T-helper 2 cell treated with Interferon-gamma antibody and Interleukin-4, amounts not matched to agents 5 μg/mL and 100 μg/mL, for 36 hours (primary cell): Measurements from ENCODE around the gene ABHD6.
"Not testable (repeated sequence)": the region's sequence is repeated elsewhere in the genome, so short reads cannot be mapped to it uniquely, and the experiment has no call there.

ENCODE experiments used
- DNase-seq: peaks from one replicate; pipeline ENCODE4 v3.0.0; 2021; ENCODE audit warnings: low spot score
- H3K27ac Mint-ChIP-seq: one replicate; pipeline ENCODE4 v1.8.0; 2021; ENCODE audit warnings: mild to moderate bottlenecking, mixed read lengths
- H3K27me3 Mint-ChIP-seq: one replicate; pipeline ENCODE4 v1.8.0; 2021; ENCODE audit warnings: low read depth, mixed read lengths
- H3K36me3 Mint-ChIP-seq: one replicate; pipeline ENCODE4 v1.8.0; 2021; ENCODE audit warnings: low read depth, mixed read lengths
- H3K4me1 Mint-ChIP-seq: one replicate; pipeline ENCODE4 v1.8.0; 2021; ENCODE audit warnings: low read depth, mixed read lengths
- H3K4me3 Mint-ChIP-seq: one replicate; pipeline ENCODE4 v1.8.0; 2022; ENCODE audit warnings: mild to moderate bottlenecking, moderate library complexity, mixed read lengths
- H3K9me3 Mint-ChIP-seq: one replicate; pipeline ENCODE4 v1.8.0; 2021; ENCODE audit warnings: mixed read lengths

The ABHD6 gene

DNA sequence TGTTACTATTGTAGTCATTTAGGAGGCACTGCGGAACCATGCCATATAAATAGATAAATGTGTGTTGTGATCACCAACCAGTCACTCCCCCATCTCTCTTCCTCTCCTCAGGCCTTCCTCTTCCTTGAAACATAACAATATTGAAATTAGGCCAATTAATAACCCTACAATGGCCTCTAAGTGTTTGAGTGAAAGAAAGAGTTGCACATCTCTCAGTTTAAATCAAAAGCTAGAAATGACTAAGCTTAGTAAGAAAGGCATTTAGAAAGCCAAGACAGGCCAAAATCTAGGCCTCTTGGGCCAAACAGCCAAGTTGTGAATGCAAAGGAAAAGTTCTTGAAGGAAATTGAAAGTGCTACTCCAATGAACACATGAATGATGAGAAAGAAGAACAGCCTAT lies 18.7 kb upstream of the ABHD6 start:
- Mint-ChIP-seq H3K27ac (no peak overlapping the region), H3K4me3 (no peak overlapping the region), H3K9me3 (no peaks in the 10 kb centered on the region), H3K4me1 (peaks cover 36% of the 10 kb centered on the region), H3K27me3 (no peaks in the 10 kb centered on the region), H3K36me3 (no peaks in the 10 kb centered on the region)
- no peak for DNase-seq

GRCh38 chr3:58222161-58222724 lies 15.3 kb upstream of the ABHD6 start:
- H3K27me3 Mint-ChIP-seq: peaks cover 6% of the 10 kb centered on the region
- H3K27ac Mint-ChIP-seq: no peak overlapping the region
- no peak overlapping the region for H3K4me3 Mint-ChIP-seq
- no peaks in the 10 kb centered on the region for H3K9me3 Mint-ChIP-seq
- DNase-seq: no peak
- no peaks in the 10 kb centered on the region for H3K36me3 Mint-ChIP-seq
- H3K4me1 Mint-ChIP-seq: peaks cover 21% of the 10 kb centered on the region

DNA sequence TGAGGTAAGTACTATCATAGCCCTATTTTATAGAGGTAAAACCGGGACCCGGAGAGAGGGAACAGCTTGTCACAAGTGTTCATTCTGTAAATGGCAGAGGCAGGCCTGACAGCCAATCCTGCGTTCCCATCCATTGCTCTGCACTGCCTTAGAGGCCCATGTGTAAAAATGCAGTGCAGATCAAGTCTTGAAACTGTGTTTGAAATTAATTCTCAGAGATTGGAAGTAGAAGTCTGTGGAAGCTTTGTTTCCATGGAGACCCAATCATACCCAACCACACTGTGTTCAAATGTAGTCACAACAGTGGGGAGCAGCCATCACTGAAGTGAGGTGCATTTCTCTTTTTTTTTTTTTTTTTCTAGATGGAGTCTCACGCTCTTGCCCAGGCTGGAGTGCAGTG lies 13.7 kb upstream of the ABHD6 start:
- DNase-seq: no peak
- Mint-ChIP-seq H3K27ac (no peak overlapping the region), H3K36me3 (no peaks in the 10 kb centered on the region), H3K4me1 (peaks cover 15% of the 10 kb centered on the region), H3K9me3 (no peaks in the 10 kb centered on the region), H3K27me3 (peaks cover 7% of the 10 kb centered on the region), H3K4me3 (no peak overlapping the region)

DNA sequence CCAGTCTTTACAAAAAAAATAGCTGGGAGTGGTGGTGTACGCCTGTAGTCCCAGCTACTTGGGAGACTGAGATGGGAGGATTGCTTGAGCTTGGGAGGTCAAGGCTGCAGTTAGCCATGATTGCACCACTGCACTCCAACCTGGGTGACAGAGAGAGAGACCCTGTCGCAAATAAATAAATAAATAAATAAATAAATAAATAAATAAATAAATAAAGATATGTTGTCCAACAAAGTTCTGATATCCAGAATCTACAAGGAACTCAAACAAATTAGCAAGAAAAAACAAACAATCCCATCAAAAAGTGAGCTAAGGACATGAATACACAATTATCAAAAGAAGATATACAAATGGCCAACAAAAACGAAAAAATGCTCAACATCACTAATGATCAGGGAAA lies 9.7 kb upstream of the ABHD6 start:
- H3K9me3 Mint-ChIP-seq, H3K27ac Mint-ChIP-seq, H3K36me3 Mint-ChIP-seq, H3K4me3 Mint-ChIP-seq, H3K4me1 Mint-ChIP-seq, DNase-seq: not testable (repeated sequence)
- H3K27me3 Mint-ChIP-seq: peaks cover 36% of the 10 kb centered on the region

DNA sequence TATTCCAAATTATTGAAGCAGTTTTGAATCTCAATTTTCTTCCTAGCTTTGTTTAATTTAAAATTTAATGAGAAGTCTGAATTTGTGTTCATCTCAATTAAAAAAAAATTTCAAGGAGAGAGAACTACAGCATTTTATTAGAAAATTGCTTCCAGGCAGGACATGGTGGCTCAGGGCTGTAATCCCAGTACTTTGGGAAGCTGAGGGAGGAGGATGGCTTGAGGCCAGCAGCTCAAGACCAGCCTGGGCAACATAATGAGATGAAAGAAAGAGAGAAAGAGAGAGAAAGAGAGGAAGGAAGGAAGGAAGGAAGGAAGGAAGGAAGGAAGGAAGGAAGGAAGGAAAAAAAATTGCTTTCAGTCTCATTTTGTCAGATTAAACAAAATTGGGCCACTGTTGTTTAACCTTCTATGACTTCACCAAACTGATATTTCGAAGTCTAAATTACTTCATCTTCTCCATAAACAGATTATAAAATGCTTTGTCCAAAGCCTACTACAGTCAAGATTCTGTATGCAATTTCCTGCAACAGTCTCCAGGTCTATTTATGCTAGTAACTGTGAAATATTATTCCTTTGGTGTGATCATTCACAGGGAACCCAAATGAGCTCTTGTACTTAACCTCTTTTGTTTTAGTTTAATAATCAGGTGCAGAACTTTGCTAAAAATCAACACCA lies 6.6 kb upstream of the ABHD6 start:
- peaks cover 40% of the 10 kb centered on the region for H3K27me3 Mint-ChIP-seq
- DNase-seq: no peak
- H3K9me3 Mint-ChIP-seq: no peaks in the 10 kb centered on the region
- no peak overlapping the region for H3K4me3 Mint-ChIP-seq
- H3K27ac Mint-ChIP-seq: no peak overlapping the region
- peaks cover 9% of the 10 kb centered on the region for H3K4me1 Mint-ChIP-seq
- H3K36me3 Mint-ChIP-seq: no peaks in the 10 kb centered on the region

GRCh38 chr3:58231666-58232065 lies 5.9 kb upstream of the ABHD6 start:
- H3K4me3 Mint-ChIP-seq: no peak overlapping the region
- H3K9me3 Mint-ChIP-seq: no peaks in the 10 kb centered on the region
- no peak for DNase-seq
- peaks cover 40% of the 10 kb centered on the region for H3K27me3 Mint-ChIP-seq
- H3K36me3 Mint-ChIP-seq: no peaks in the 10 kb centered on the region
- H3K4me1 Mint-ChIP-seq: peaks cover 12% of the 10 kb centered on the region
- H3K27ac Mint-ChIP-seq: no peak overlapping the region

GRCh38 chr3:58234516-58234931 lies 3.1 kb upstream of the ABHD6 start:
- H3K4me1 Mint-ChIP-seq: peaks cover 20% of the 10 kb centered on the region
- no peak overlapping the region for H3K4me3 Mint-ChIP-seq
- H3K27me3 Mint-ChIP-seq: peaks cover 37% of the 10 kb centered on the region
- H3K36me3 Mint-ChIP-seq: peaks cover 1% of the 10 kb centered on the region
- no peak for DNase-seq
- H3K9me3 Mint-ChIP-seq: no peaks in the 10 kb centered on the region
- H3K27ac Mint-ChIP-seq: no peak overlapping the region

DNA sequence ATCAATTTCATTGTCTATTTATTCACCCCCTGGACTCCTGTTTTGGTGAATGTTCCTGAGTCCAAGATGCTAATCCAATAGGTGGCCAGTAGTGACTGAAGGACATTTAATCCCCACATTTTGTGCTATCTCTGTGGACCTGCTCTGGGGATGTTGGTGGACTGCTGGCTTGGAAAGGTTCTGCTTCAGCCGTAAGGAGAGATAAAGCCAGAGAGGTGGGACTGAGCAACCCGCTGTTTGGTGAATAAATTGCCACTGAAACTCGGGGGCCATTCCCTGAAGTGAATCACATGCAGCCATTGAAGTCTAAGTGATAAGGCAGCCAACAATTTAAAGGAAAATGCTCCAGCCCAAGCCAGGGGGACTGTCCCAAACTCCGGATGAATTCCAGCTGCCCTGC lies 1.6 kb upstream of the ABHD6 start:
- Mint-ChIP-seq H3K27me3 (peaks cover 27% of the 10 kb centered on the region), H3K36me3 (peaks cover 2% of the 10 kb centered on the region), H3K4me3 (peak overlapping the region; percentile 88), H3K9me3 (no peaks in the 10 kb centered on the region), H3K27ac (no peak overlapping the region), H3K4me1 (peaks cover 20% of the 10 kb centered on the region)
- no peak for DNase-seq

DNA sequence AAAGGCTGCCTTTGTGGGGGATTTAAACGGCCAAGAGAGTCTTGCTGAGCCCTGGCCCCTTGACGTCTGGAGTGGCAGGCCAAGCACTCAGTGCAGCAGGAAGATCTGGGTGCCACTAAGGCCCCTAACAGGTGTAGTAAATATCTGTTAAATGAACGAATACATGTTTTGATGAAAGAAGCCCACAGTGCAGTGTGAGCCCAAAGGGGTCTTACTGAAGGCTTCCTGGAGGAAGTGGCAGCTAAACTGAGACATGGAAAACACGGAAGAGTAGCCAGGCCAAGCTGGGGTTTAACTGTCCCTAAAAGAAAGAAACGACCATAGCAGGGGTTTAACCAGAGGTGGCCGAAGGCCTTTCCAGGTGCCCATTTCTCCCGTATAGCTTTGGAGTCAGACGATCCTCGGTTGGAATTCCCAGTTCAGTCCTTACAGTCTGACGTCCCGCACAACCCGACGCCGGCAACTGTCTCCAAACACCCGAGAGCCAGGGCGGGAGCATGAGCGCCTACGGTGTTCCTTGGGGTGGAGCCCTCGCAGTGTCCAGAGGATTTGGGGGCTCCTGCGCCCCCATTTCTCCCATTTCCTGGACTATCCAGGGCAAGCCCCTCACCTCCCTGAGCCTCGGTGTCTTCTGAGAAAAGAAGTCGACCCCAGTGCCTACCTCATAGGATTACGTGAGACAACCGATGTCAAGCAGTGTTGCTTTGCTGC lies 910 bp upstream of the ABHD6 start:
- Mint-ChIP-seq H3K9me3 (no peaks in the 10 kb centered on the region), H3K4me3 (peak overlapping the region; percentile 88), H3K27ac (peak overlapping the region; percentile 82), H3K36me3 (peaks cover 2% of the 10 kb centered on the region), H3K4me1 (peaks cover 23% of the 10 kb centered on the region), H3K27me3 (peaks cover 20% of the 10 kb centered on the region)
- no peak for DNase-seq

GRCh38 chr3:58237941-58238681 lies 519 bp downstream of the ABHD6 start:
- Mint-ChIP-seq H3K4me1 (peaks cover 21% of the 10 kb centered on the region), H3K27me3 (peaks cover 6% of the 10 kb centered on the region), H3K9me3 (no peaks in the 10 kb centered on the region)

DNA sequence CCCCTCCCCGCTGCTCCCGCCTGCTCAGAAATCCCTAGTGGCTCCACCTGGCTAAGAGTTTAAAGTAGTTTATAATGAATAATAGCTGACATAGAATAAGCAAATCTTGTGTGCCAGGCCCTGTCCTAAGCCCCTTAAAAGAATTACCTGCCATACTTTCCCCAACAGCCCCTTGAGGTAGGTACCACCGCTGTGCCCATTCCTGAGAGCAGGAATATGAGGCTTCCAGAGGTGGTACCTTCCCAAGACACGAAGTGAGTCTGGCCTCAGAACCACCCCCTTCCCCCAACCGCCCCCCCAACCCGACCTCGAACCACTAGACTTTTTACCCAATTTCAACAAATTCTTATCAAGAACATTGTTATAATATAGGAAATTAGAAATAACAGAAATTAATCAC lies 1.2 kb downstream of the ABHD6 start:
- Mint-ChIP-seq H3K27me3 (peaks cover 4% of the 10 kb centered on the region), H3K4me3 (peak overlapping the region; percentile 92), H3K36me3 (peaks cover 2% of the 10 kb centered on the region), H3K9me3 (no peaks in the 10 kb centered on the region), H3K27ac (no peak overlapping the region), H3K4me1 (peaks cover 21% of the 10 kb centered on the region)
- DNase-seq: no peak

More at GRCh38 chr3:58237941-58238681, 519 bp downstream of the ABHD6 start:
- peak overlapping the region; percentile 92 for H3K4me3 Mint-ChIP-seq
- H3K27ac Mint-ChIP-seq: peak overlapping the region; percentile 76
- DNase-seq: peak; percentile 37
- H3K36me3 Mint-ChIP-seq: peaks cover 2% of the 10 kb centered on the region

- Mint-ChIP-seq H3K27me3 (no peaks in the 10 kb centered on the region), H3K4me3 (no peak overlapping the region), H3K9me3 (no peaks in the 10 kb centered on the region), H3K27ac (peak overlapping the region; percentile 47), H3K4me1 (peaks cover 18% of the 10 kb centered on the region), H3K36me3 (peaks cover 2% of the 10 kb centered on the region)
- no peak for DNase-seq
Observed at GRCh38 chr3:58241306-58242044, 3.9 kb downstream of the ABHD6 start.

DNA sequence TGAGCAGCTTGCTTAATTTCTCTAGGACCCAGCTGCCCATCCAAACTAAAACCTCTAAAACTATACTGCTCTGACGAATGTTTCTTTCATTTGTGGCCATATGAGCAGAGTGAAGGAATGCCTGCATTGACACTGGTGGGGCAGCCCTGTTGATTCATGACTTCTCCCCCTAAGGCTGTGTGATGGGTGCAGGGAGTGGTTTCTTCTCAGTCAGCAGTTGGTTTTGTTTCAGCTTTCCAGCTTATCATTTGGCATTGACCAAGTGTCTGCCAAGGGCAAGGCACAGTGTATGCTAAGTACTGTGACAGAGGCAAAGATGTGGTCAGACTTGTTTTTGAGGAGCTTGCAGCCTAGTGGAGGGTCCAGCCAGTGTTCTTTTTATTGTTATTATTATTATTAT lies 4.7 kb downstream of the ABHD6 start:
- H3K36me3 Mint-ChIP-seq: peaks cover 2% of the 10 kb centered on the region
- H3K4me3 Mint-ChIP-seq: no peak overlapping the region
- H3K9me3 Mint-ChIP-seq: no peaks in the 10 kb centered on the region
- no peak overlapping the region for H3K27ac Mint-ChIP-seq
- H3K27me3 Mint-ChIP-seq: no peaks in the 10 kb centered on the region
- peaks cover 17% of the 10 kb centered on the region for H3K4me1 Mint-ChIP-seq
- no peak for DNase-seq
